ENCODE data around the gene KCNMB3.

KCNMB3 gene

DNA sequence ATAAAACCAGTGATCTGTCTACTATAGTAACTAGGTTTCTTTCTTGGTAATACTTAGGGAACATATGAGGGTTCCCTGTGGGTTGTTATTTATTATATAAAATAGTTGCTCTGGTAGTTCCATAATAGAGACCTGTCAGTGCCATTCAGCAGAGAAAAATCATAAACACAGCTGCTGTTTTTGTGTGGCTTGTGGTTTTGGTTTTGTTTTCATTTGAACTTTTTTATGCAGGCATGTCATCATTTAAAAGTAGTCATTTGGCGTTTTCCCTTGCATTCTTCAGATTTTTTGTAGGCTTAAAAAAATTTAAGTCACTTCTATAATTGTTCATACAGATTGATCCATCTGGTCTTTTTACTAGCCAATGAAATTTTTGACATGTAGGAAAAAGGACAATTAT lies 54.8 kb downstream of the KCNMB3 start:
- Mint-ChIP-seq H3K27me3 (no peaks in the 10 kb centered on the region), H3K27ac (no peak overlapping the region), H3K4me1 (ENCODE audit: low read depth) (peaks cover 59% of the 10 kb centered on the region), H3K36me3 (ENCODE audit: low read depth) (peaks cover 15% of the 10 kb centered on the region), H3K4me3 (no peak overlapping the region), H3K9me3 (no peaks in the 10 kb centered on the region)
- no peak for DNase-seq

DNA sequence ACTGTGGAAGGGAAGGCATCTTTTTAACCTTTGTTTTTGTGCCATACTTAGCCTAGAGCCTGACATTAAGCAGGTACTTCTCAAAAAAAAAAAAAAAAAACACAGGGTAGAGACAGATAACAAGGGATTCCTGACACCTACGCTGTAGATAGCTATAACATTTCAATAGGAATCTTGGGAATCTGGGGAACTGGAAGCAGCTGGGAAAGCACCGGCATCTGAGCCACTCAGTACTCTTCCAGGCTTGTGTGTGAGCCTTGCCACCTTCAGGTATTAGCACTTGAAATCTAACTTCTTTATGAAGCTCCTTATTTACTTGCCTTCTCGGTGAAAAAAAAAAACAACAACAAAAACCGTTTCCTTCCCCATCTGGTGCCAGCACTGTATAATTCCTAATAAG lies 56.0 kb downstream of the KCNMB3 start:
- Mint-ChIP-seq H3K4me3 (no peak overlapping the region), H3K27me3 (no peaks in the 10 kb centered on the region), H3K27ac (no peak overlapping the region), H3K9me3 (no peaks in the 10 kb centered on the region), H3K36me3 (ENCODE audit: low read depth) (peaks cover 9% of the 10 kb centered on the region), H3K4me1 (ENCODE audit: low read depth) (peaks cover 63% of the 10 kb centered on the region)
- DNase-seq: no peak
